DND-41 (cell line): ENCODE results near the gene GABBR2.

Experiments used
- ATAC-seq: fragments of 200-7000 bp; cut with Tn5 transposase; 3 replicates; pipeline ENCODE4 v1.9.1; 2021; ENCODE audit warnings: low read depth; ENCODE audit not compliant: insufficient read depth
- DNase-seq: peaks from one replicate; pipeline ENCODE4 v3.0.0-alpha.2; 2020
- H2AFZ ChIP-seq: 2 replicates; pipeline ENCODE4 v1.6.0; 2012; ENCODE audit warnings: low read depth, low read length
- H3K27ac ChIP-seq: 2 replicates; pipeline ENCODE4 v1.5.1; 2012; ENCODE audit warnings: low read length, inconsistent platforms
- H3K27me3 ChIP-seq: fragments of 200-600 bp; sonication (generic); 2 replicates; pipeline ENCODE4 v1.6.0; 2012; ENCODE audit warnings: low read length, mild to moderate bottlenecking, inconsistent platforms; ENCODE audit not compliant: insufficient read depth, poor library complexity
- H3K36me3 ChIP-seq: 2 replicates; pipeline ENCODE4 v1.5.1; 2012; ENCODE audit warnings: low read length, inconsistent platforms; ENCODE audit not compliant: insufficient read depth
- H3K4me1 ChIP-seq: 2 replicates; pipeline ENCODE4 v1.5.1; 2012; ENCODE audit warnings: mild to moderate bottlenecking, low read length; ENCODE audit not compliant: insufficient read depth
- H3K4me2 ChIP-seq: 2 replicates; pipeline ENCODE4 v1.6.0; 2012; ENCODE audit warnings: mild to moderate bottlenecking, moderate library complexity, low read length, inconsistent platforms; ENCODE audit not compliant: insufficient read depth
- H3K4me3 ChIP-seq, 2 experiments: fragments of 200-600 bp in 1 of 2; shearing (Covaris generic) in 1 of 2; 2 replicates each; pipeline ENCODE4 v1.5.1; 2012 to 2016; ENCODE audit warnings: inconsistent platforms in 2 of 2, low read length in 2 of 2, mild to moderate bottlenecking in 2 of 2, low read depth in 1 of 2, moderate library complexity in 1 of 2
- H3K79me2 ChIP-seq: 2 replicates; pipeline ENCODE4 v1.6.0; 2012; ENCODE audit warnings: low read length, inconsistent platforms; ENCODE audit not compliant: insufficient read depth
- H3K9ac ChIP-seq: 2 replicates; pipeline ENCODE4 v1.6.0; 2012; ENCODE audit warnings: low read depth, mild to moderate bottlenecking, inconsistent platforms, low read length, moderate library complexity
- H3K9me3 ChIP-seq: 2 replicates; pipeline ENCODE4 v1.5.1; 2012; ENCODE audit warnings: low read length, moderate library complexity, mild to moderate bottlenecking, inconsistent platforms; ENCODE audit not compliant: insufficient read depth, severe bottlenecking
- H4K20me1 ChIP-seq: 2 replicates; pipeline ENCODE4 v1.6.0; 2012; ENCODE audit warnings: low read length; ENCODE audit not compliant: insufficient read depth
- EZH2 ChIP-seq: IDR thresholded peaks from 3 replicates; pipeline ENCODE4 v1.6.1; 2012; ENCODE audit warnings: borderline replicate concordance, low read depth, mild to moderate bottlenecking, moderate library complexity, low read length, inconsistent platforms; ENCODE audit not compliant: severe bottlenecking
- TF ChIP-seq, protein P1 (sequence below): IDR thresholded peaks from 2 replicates; pipeline ENCODE4 v1.5.1; 2012; ENCODE audit warnings: borderline replicate concordance, low read length, moderate library complexity, mild to moderate bottlenecking; ENCODE audit not compliant: poor library complexity, severe bottlenecking; ENCODE audit errors: extremely low read depth

The GABBR2 gene

DNA sequence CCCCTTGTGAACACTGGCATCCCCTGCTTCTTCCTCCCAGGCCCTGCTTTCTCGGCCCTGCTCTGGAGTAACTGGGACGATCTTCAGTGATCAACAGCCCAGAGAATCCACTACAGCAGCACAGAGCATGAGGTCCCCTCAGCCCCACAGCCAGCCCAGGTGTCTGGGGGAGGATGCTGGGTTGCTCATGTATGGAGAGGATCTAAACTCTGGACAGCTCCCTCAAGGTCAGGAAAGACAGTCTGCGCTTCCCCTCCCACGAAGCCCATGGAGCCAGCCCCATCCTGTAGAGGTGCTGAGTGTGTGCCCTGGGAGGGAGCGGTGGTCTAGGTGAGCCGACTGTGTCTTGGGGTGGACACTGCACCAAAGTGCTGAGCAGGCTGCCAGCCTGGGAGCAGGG lies 190.2 kb downstream of the GABBR2 start:
- TF ChIP-seq EZH2: no peak
- TF ChIP-seq, protein P1, sequence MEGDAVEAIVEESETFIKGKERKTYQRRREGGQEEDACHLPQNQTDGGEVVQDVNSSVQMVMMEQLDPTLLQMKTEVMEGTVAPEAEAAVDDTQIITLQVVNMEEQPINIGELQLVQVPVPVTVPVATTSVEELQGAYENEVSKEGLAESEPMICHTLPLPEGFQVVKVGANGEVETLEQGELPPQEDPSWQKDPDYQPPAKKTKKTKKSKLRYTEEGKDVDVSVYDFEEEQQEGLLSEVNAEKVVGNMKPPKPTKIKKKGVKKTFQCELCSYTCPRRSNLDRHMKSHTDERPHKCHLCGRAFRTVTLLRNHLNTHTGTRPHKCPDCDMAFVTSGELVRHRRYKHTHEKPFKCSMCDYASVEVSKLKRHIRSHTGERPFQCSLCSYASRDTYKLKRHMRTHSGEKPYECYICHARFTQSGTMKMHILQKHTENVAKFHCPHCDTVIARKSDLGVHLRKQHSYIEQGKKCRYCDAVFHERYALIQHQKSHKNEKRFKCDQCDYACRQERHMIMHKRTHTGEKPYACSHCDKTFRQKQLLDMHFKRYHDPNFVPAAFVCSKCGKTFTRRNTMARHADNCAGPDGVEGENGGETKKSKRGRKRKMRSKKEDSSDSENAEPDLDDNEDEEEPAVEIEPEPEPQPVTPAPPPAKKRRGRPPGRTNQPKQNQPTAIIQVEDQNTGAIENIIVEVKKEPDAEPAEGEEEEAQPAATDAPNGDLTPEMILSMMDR: no peak
- no peaks in the 10 kb centered on the region for H3K36me3 ChIP-seq
- ATAC-seq (no peak), DNase-seq (no peak)
- no peak overlapping the region for H3K27ac ChIP-seq
- no peaks in the 10 kb centered on the region for H3K9me3 ChIP-seq
- no peak overlapping the region for H2AFZ ChIP-seq
- H3K4me2 ChIP-seq: no peak overlapping the region
- H3K4me3 ChIP-seq: no peak overlapping the region
- no peaks in the 10 kb centered on the region for H3K4me1 ChIP-seq
- no peak overlapping the region for H3K9ac ChIP-seq
- H4K20me1 ChIP-seq: no peaks in the 10 kb centered on the region
- H3K27me3 ChIP-seq: no peaks in the 10 kb centered on the region
- H3K79me2 ChIP-seq: no peaks in the 10 kb centered on the region

DNA sequence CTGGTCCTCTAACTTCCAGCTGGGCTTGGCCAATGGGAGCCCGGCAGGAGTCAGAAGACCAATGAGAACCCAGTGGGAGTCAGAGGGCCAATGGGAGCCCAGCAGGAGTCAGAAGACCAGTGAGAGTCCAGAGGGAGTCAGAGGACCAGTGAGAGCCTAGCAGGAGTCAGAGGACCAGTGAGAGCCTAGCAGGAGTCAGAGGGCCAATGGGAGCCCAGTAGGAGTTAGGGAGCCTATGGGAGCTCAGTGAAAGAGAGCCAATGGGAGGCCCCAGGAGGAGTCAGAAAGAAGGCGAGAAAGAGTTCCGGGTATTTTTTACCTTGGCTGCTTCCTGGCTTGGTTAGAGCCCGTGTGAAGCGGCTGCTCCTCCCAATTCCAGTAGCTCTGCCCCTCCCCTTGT lies 191.0 kb downstream of the GABBR2 start:
- no peaks in the 10 kb centered on the region for H3K36me3 ChIP-seq
- DNase-seq (no peak), ATAC-seq (no peak)
- H3K4me1 ChIP-seq: no peaks in the 10 kb centered on the region
- H3K4me2 ChIP-seq: no peak overlapping the region
- no peak for TF ChIP-seq EZH2
- TF ChIP-seq, protein P1: no peak
- H3K4me3 ChIP-seq: no peak overlapping the region
- no peaks in the 10 kb centered on the region for H3K27me3 ChIP-seq
- no peaks in the 10 kb centered on the region for H3K9me3 ChIP-seq
- H2AFZ ChIP-seq: no peak overlapping the region
- H3K9ac ChIP-seq: no peak overlapping the region
- H3K79me2 ChIP-seq: no peaks in the 10 kb centered on the region
- no peak overlapping the region for H3K27ac ChIP-seq
- H4K20me1 ChIP-seq: no peaks in the 10 kb centered on the region

DNA sequence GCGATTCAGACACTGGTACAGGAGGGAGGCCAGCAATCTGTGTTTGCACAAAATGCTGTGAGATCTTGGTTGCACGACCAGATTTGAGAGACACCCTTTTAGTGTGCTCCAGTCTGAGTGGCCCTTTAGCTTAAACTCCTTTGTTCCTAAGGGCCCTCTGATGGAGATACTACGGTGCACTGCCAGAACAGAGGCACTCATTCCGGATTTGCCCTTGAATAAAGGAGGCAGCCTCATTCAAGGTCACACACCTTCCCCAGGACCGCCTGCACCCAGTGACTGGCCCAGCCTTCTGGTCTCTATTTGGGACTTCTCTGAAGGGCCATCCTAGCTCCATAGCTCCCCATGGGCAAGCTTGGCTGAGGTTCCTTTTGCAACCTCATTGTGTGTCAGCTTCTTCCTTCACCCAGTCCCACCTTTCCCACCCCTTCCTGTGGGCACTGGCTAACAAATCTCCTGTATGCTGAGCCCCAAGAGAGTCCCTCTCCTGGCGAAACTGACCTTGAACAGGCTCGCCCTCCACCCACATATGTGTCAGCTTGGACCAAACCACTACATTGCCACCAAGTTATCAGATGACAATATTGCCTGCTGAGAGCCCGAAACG lies 191.7 kb downstream of the GABBR2 start:
- Histone ChIP-seq H3K36me3 (no peaks in the 10 kb centered on the region), H3K4me1 (no peaks in the 10 kb centered on the region), H3K79me2 (no peaks in the 10 kb centered on the region), H3K4me3 (no peak overlapping the region), H3K9me3 (no peaks in the 10 kb centered on the region), H2AFZ (no peak overlapping the region), H3K9ac (no peak overlapping the region), H4K20me1 (no peaks in the 10 kb centered on the region), H3K4me2 (no peak overlapping the region), H3K27me3 (no peaks in the 10 kb centered on the region), H3K27ac (no peak overlapping the region)
- ATAC-seq (no peak), DNase-seq (no peak)
- no peak for TF ChIP-seq EZH2
- TF ChIP-seq, protein P1: no peak
